B cell (primary cell): ENCODE data around the gene LDHD. TPM values are rescaled to one million over a fixed set of nuclear protein-coding genes. Genes with fewer than 3 reads are reported as not detected.

Experiments used
- ATAC-seq: fragments of 200-7000 bp; cut with Tn5 transposase; one replicate; pipeline ENCODE4 v1.10.0; 2021; ENCODE audit warnings: low read depth, mild to moderate bottlenecking, moderate number of reproducible peaks, moderate library complexity
- CTCF ChIA-PET: fragments of 350-600 bp; sonication (Branson Sonifier 250); formaldehyde crosslinking; loops from one replicate; lab custom pipeline; 2021; ENCODE audit warnings: antibody characterized with exemption, inconsistent platforms; lab: Charles Lee
- POLR2A ChIA-PET: fragments of 350-600 bp; sonication (Branson Sonifier 250); formaldehyde crosslinking; loops from one replicate; lab custom pipeline; 2021; ENCODE audit warnings: antibody characterized with exemption; lab: Charles Lee
- DNase-seq: peaks from one replicate; pipeline ENCODE4 v3.0.0; 2013
- H2AFZ ChIP-seq: 2 replicates; pipeline ENCODE4 v1.6.1; 2012; ENCODE audit warnings: mild to moderate bottlenecking, low read depth, low read length; ENCODE audit not compliant: insufficient read depth, poor library complexity, severe bottlenecking
- H3K27ac ChIP-seq, 2 donors: 1 replicate in 1 of 2; 2 replicates in 1 of 2; pipeline ENCODE4 v1.5.1; 2012 to 2013; ENCODE audit warnings: low read length in 2 of 2, mild to moderate bottlenecking in 2 of 2, moderate library complexity in 1 of 2
- H3K27me3 ChIP-seq, 4 experiments: fragments of 200-600 bp in 1 of 4; sonication (generic) in 1 of 4; replicated peaks in 1 of 4; 1 replicate in 2 of 4; 2 replicates in 2 of 4; pipeline versions ENCODE4 v1.6.1 to v1.7.0; 2013 to 2016; ENCODE audit warnings: low read length in 3 of 4, mild to moderate bottlenecking in 2 of 4, mixed read lengths in 1 of 4, moderate library complexity in 1 of 4; ENCODE audit not compliant: insufficient read depth in 4 of 4, control insufficient read depth in 3 of 4; ENCODE audit errors: control extremely low read depth in 1 of 4
- H3K36me3 ChIP-seq, 2 experiments: replicated peaks in 1 of 2; 1 replicate in 1 of 2; 2 replicates in 1 of 2; pipeline versions ENCODE4 v1.6.1 to v1.7.1; 2013; ENCODE audit warnings: low read length in 1 of 2; ENCODE audit not compliant: insufficient read depth in 2 of 2, control insufficient read depth in 1 of 2; ENCODE audit errors: control extremely low read depth in 1 of 2, extremely low read depth in 1 of 2
- H3K4me1 ChIP-seq, 2 donors: fragments of 200-600 bp in 1 of 2; sonication (generic) in 1 of 2; 1 replicate in 1 of 2; 2 replicates in 1 of 2; pipeline versions ENCODE4 v1.5.1 to v1.6.1; 2013 to 2017; ENCODE audit warnings: low read length in 2 of 2; ENCODE audit not compliant: control insufficient read depth in 2 of 2, insufficient read depth in 2 of 2
- H3K4me2 ChIP-seq: replicated peaks from 2 replicates; pipeline ENCODE3; 2012; ENCODE audit warnings: mild to moderate bottlenecking, low read depth, low read length; ENCODE audit not compliant: poor library complexity, severe bottlenecking
- H3K4me3 ChIP-seq, 5 experiments: fragments of 200-600 bp in 1 of 5; sonication (generic) in 1 of 5; 1 replicate in 3 of 5; 2 replicates in 2 of 5; pipeline versions ENCODE4 v1.5.1 to v1.7.0; 2011 to 2016; ENCODE audit warnings: low read length in 4 of 5, mild to moderate bottlenecking in 4 of 5, low read depth in 2 of 5, control low read depth in 1 of 5, moderate library complexity in 1 of 5; ENCODE audit not compliant: insufficient read depth in 1 of 5; ENCODE audit errors: control extremely low read depth in 1 of 5, extremely low read depth in 1 of 5
- H3K79me2 ChIP-seq: fragments of 200-600 bp; sonication (generic); one replicate; pipeline ENCODE4 v1.6.0; 2016; ENCODE audit warnings: low read length; ENCODE audit not compliant: control insufficient read depth, insufficient read depth
- H3K9ac ChIP-seq: fragments of 200-600 bp; sonication (generic); 2 replicates; pipeline ENCODE4 v1.6.1; 2017; ENCODE audit warnings: mild to moderate bottlenecking, low read length, moderate library complexity
- H3K9me3 ChIP-seq, 3 donors: one replicate each; pipeline versions ENCODE4 v1.6.1 to v1.7.1; 2013; ENCODE audit warnings: low read length in 2 of 3; ENCODE audit not compliant: control insufficient read depth in 2 of 3, insufficient read depth in 1 of 3; ENCODE audit errors: control extremely low read depth in 1 of 3
- H4K20me1 ChIP-seq: 2 replicates; pipeline ENCODE4 v1.6.0; 2012; ENCODE audit warnings: mild to moderate bottlenecking, low read length; ENCODE audit not compliant: insufficient read depth, control insufficient read depth, poor library complexity, severe bottlenecking
- H3K27ac Mint-ChIP-seq: one replicate; pipeline ENCODE4 v1.8.0; 2021; ENCODE audit warnings: mixed read lengths
- H3K27me3 Mint-ChIP-seq: one replicate; pipeline ENCODE4 v1.8.0; 2021; ENCODE audit warnings: mixed read lengths
- H3K4me1 Mint-ChIP-seq: one replicate; pipeline ENCODE4 v1.8.0; 2021; ENCODE audit warnings: mixed read lengths
- H3K4me3 Mint-ChIP-seq: one replicate; pipeline ENCODE4 v1.8.0; 2021; ENCODE audit warnings: mixed read lengths
- H3K9me3 Mint-ChIP-seq: one replicate; pipeline ENCODE4 v1.8.0; 2022; ENCODE audit warnings: mixed read lengths; ENCODE audit not compliant: insufficient read depth
- EZH2 ChIP-seq: IDR thresholded peaks from 2 replicates; pipeline ENCODE4 v1.6.1; 2012; ENCODE audit warnings: borderline replicate concordance, low read depth, mild to moderate bottlenecking, moderate library complexity, low read length; ENCODE audit not compliant: insufficient read depth, poor library complexity, severe bottlenecking
- WGBS: methylation state at CpG from one replicate; pipeline ENCODE4 v1.1.5; 2013; ENCODE audit warnings: missing lambda C conversion rate; ENCODE audit not compliant: insufficient coverage; 5-methylcytosine and 5-hydroxymethylcytosine counted together
- intact Hi-C: fragments of 100-400 bp; cut with micrococcal nuclease; formaldehyde crosslinking; loops from one replicate; pipeline ENCODE4 v1.10.0; 2022
- polyA plus RNA-seq: library from polyadenylated mRNA; depleted of rRNA; stranded (reverse); fragments of >200 nt; gene quantifications from 2 replicates; pipeline ENCODE4 v1.2.3, GENCODE V29; 2012
- total RNA-seq, 2 donors: library from RNA; stranded (reverse); fragments of 120-200 nt in 1 of 2; gene quantifications; 1 replicate in 1 of 2; 2 replicates in 1 of 2; pipeline versions ENCODE4 v1.2.3 to v1.2.4, GENCODE V29; 2013 to 2022
- TF ChIP-seq, protein P1 (sequence below): fragments of 200-600 bp; IDR thresholded peaks from one replicate; pipeline ENCODE4 v1.8.0; 2022; ENCODE audit warnings: antibody characterized with exemption, mild to moderate bottlenecking

The LDHD gene
- total and polyA plus RNA-seq, 2 donors (not counting 1 experiment from before 2014, with no cell fraction given), result 0.19 TPM; not detected in 1

DNA sequence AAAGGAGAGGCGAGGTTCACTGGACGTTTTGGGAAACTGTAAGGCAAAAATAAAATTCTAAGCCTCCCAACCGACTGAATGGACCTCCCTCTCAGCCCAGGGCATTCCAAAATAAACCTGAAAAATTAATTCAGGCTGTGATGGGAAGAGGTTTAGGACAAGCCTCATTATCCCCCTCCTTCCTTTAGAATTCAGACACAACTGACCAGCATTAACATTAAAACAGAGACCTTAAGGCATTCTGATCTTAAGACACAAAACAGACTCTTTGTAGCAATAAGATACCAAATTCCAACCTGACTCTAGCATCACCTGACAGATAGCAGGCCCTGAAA is 298 bp upstream of the LDHD start:
- POLR2A ChIA-PET, result no interaction called here
- WGBS, result no CpG with 5 or more reads among the region's 3 CpGs
- TF ChIP-seq, protein P1, sequence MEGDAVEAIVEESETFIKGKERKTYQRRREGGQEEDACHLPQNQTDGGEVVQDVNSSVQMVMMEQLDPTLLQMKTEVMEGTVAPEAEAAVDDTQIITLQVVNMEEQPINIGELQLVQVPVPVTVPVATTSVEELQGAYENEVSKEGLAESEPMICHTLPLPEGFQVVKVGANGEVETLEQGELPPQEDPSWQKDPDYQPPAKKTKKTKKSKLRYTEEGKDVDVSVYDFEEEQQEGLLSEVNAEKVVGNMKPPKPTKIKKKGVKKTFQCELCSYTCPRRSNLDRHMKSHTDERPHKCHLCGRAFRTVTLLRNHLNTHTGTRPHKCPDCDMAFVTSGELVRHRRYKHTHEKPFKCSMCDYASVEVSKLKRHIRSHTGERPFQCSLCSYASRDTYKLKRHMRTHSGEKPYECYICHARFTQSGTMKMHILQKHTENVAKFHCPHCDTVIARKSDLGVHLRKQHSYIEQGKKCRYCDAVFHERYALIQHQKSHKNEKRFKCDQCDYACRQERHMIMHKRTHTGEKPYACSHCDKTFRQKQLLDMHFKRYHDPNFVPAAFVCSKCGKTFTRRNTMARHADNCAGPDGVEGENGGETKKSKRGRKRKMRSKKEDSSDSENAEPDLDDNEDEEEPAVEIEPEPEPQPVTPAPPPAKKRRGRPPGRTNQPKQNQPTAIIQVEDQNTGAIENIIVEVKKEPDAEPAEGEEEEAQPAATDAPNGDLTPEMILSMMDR, result no peak
- no peak for TF ChIP-seq EZH2
- no peak overlapping the region for H3K27ac Mint-ChIP-seq
- intact Hi-C loops, result no loop called here
- CTCF ChIA-PET, result no interaction called here
- ATAC-seq (no peak), DNase-seq (no peak)
- no peak overlapping the region for H3K4me3 ChIP-seq
- peaks cover 3 to 20% (median 7%) of the 10 kb centered on the region in 3 donors for H3K9me3 ChIP-seq
- H3K4me1 Mint-ChIP-seq, result peaks cover 2% of the 10 kb centered on the region
- H3K9me3 Mint-ChIP-seq, result peaks cover 1% of the 10 kb centered on the region
- H3K4me3 Mint-ChIP-seq, result no peak overlapping the region
- H3K27me3 Mint-ChIP-seq, result peaks cover 10% of the 10 kb centered on the region
- no peak overlapping the region for H3K4me2 ChIP-seq
- no peak overlapping the region for H3K9ac ChIP-seq
- no peaks in the 10 kb centered on the region for H3K79me2 ChIP-seq
- H3K27ac ChIP-seq, result no peak overlapping the region
- H3K36me3 ChIP-seq, result no peaks in the 10 kb centered on the region
- peaks cover 0 to 1% of the 10 kb centered on the region in 2 donors for H3K4me1 ChIP-seq
- H2AFZ ChIP-seq, result no peak overlapping the region
- no peaks in the 10 kb centered on the region for H4K20me1 ChIP-seq
- H3K27me3 ChIP-seq, result peaks cover 0 to 24% (median 7%) of the 10 kb centered on the region in 4 experiments

DNA sequence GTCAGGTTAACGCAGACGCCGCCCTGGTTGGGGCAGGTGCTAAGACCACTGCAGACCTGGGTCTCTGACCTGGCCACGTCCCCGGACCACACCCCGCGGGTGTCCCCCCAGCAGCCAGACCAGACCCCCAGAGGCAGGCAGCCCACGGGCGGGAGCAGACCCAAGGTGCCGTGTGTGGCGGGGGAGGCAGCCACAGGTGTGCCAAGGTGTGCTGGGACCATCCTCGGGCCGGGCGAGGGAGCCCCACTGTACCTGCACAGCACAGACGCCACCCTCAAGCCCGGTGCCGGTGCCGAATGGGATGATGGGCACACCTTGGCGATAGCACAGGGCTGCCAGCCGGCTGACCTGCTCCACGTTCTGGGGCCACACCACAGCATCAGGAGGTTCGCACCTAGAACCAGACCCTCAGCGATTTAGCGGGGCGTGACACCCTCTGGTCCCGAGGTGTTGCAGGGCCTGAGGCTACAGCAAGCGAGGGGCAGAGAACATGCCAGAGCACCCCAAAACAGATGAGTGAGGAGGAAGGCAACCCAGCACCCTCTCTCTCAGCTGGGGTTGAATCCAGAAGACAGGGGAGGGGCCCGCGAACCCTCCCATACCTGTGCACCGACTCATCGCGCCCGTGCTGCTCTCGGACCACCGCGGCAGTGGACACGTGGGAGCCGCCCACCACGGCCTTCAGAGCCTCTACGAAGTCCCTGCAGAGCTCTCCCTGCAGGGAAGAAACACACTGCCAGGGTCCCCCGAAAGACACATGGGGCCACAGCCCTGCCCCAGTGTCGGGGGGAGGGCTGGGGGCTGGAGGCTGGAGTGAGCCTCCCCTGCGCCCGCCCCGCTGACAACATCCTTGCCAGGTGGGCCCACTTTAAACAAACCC is 1.4 kb downstream of the LDHD start:
- Histone ChIP-seq H3K27ac (no peak overlapping the region), H3K27me3 (peaks cover 0 to 40% (median 19%) of the 10 kb centered on the region in 4 experiments), H3K79me2 (no peaks in the 10 kb centered on the region), H3K9ac (no peak overlapping the region), H4K20me1 (no peaks in the 10 kb centered on the region), H3K4me2 (no peak overlapping the region), H3K4me1 (peaks cover 14 to 17% of the 10 kb centered on the region in 2 donors), H3K9me3 (peaks cover 0 to 14% (median 0%) of the 10 kb centered on the region in 3 donors), H3K4me3 (no peak overlapping the region), H3K36me3 (no peaks in the 10 kb centered on the region), H2AFZ (no peak overlapping the region)
- intact Hi-C loops, result no loop called here
- DNase-seq (no peak), ATAC-seq (no peak)
- 96% methylated on average over 44 of the region's 45 CpGs for WGBS
- no peak overlapping the region for H3K27ac Mint-ChIP-seq
- ChIA-PET CTCF (no interaction called here), POLR2A (no interaction called here)
- TF ChIP-seq, protein P1, result no peak
- no peak for TF ChIP-seq EZH2
- no peak overlapping the region for H3K4me3 Mint-ChIP-seq
- H3K27me3 Mint-ChIP-seq, result peaks cover 25% of the 10 kb centered on the region
- no peaks in the 10 kb centered on the region for H3K9me3 Mint-ChIP-seq
- peaks cover 14% of the 10 kb centered on the region for H3K4me1 Mint-ChIP-seq
